Osteoblast (primary cell): ENCODE measurements around the gene AFF3. TPM values are rescaled to one million over a fixed set of nuclear protein-coding genes. Genes with fewer than 3 reads are reported as not detected.

Source experiments
- DNase-seq: peaks from one replicate; pipeline ENCODE4 v3.0.0; 2011; ENCODE audit warnings: low spot score, mixed read lengths; ENCODE audit not compliant: insufficient read length; ENCODE audit errors: missing footprints
- H2AFZ ChIP-seq: 2 replicates; pipeline ENCODE4 v1.6.0; 2011; ENCODE audit warnings: mild to moderate bottlenecking, low read length
- H3K27ac ChIP-seq: 2 replicates; pipeline ENCODE4 v1.5.1; 2011; ENCODE audit warnings: mild to moderate bottlenecking, low read depth, low read length, moderate library complexity
- H3K27me3 ChIP-seq: 2 replicates; pipeline ENCODE4 v1.6.0; 2012; ENCODE audit warnings: mild to moderate bottlenecking, control low read depth, inconsistent platforms, low read length, moderate library complexity; ENCODE audit not compliant: insufficient read depth
- H3K36me3 ChIP-seq: 2 replicates; pipeline ENCODE4 v1.5.1; 2011; ENCODE audit warnings: mild to moderate bottlenecking, low read length, control low read depth, moderate library complexity; ENCODE audit not compliant: insufficient read depth
- H3K4me1 ChIP-seq: 2 replicates; pipeline ENCODE4 v1.5.1; 2011; ENCODE audit warnings: mild to moderate bottlenecking, low read length, control low read depth, moderate library complexity; ENCODE audit not compliant: insufficient read depth
- H3K4me2 ChIP-seq: 2 replicates; pipeline ENCODE4 v1.6.0; 2011; ENCODE audit warnings: mild to moderate bottlenecking, low read length; ENCODE audit not compliant: insufficient read depth
- H3K4me3 ChIP-seq: fragments of 200-600 bp; sonication (generic); 3 replicates; pipeline ENCODE4 v1.5.1; 2012; ENCODE audit warnings: mild to moderate bottlenecking, low read length, inconsistent platforms; ENCODE audit not compliant: insufficient read depth
- H3K79me2 ChIP-seq: 2 replicates; pipeline ENCODE4 v1.6.0; 2012; ENCODE audit warnings: mild to moderate bottlenecking, low read length, control low read depth, inconsistent platforms; ENCODE audit not compliant: insufficient read depth
- H3K9me3 ChIP-seq: 2 replicates; pipeline ENCODE4 v1.5.1; 2011; ENCODE audit warnings: low read depth, low read length, control low read depth
- H4K20me1 ChIP-seq: 2 replicates; pipeline ENCODE4 v1.6.0; 2012; ENCODE audit warnings: mild to moderate bottlenecking, low read length, control low read depth; ENCODE audit not compliant: insufficient read depth
- CTCF ChIP-seq: IDR thresholded peaks from 2 replicates; pipeline ENCODE4 v1.5.1; 2011; ENCODE audit warnings: mild to moderate bottlenecking, low read depth, low read length, moderate library complexity; ENCODE audit errors: extremely low read depth
- total RNA-seq: library from RNA; depleted of rRNA; stranded (reverse); fragments of >200 nt; gene quantifications from 2 replicates; pipeline ENCODE4 v1.2.3, GENCODE V29; 2012

Gene AFF3
- total RNA-seq, 1 donor, result 4.3 TPM

- no peak for DNase-seq
- Histone ChIP-seq H3K4me3 (no peak overlapping the region), H2AFZ (no peak overlapping the region), H3K27ac (no peak overlapping the region), H3K9me3 (no peaks in the 10 kb centered on the region), H3K79me2 (no peaks in the 10 kb centered on the region), H3K27me3 (peaks cover 5% of the 10 kb centered on the region), H3K4me2 (no peak overlapping the region), H3K36me3 (no peaks in the 10 kb centered on the region), H4K20me1 (no peaks in the 10 kb centered on the region), H3K4me1 (no peaks in the 10 kb centered on the region)
- TF ChIP-seq CTCF, result no peak
Measured at GRCh38 chr2:99926986-99927385, 215.4 kb downstream of the AFF3 start.

- H3K36me3 ChIP-seq, result no peaks in the 10 kb centered on the region
- H3K9me3 ChIP-seq, result no peaks in the 10 kb centered on the region
- no peak overlapping the region for H3K4me3 ChIP-seq
- no peaks in the 10 kb centered on the region for H3K79me2 ChIP-seq
- no peak overlapping the region for H3K27ac ChIP-seq
- H3K4me1 ChIP-seq, result no peaks in the 10 kb centered on the region
- no peak for TF ChIP-seq CTCF
- H4K20me1 ChIP-seq, result no peaks in the 10 kb centered on the region
- DNase-seq, result no peak
- H2AFZ ChIP-seq, result no peak overlapping the region
- H3K4me2 ChIP-seq, result no peak overlapping the region
- peaks cover 3% of the 10 kb centered on the region for H3K27me3 ChIP-seq
Measured at GRCh38 chr2:99925960-99926359, 216.4 kb downstream of the AFF3 start.

GRCh38 chr2:99922664-99923063, 219.7 kb downstream of the AFF3 start:
- peaks cover 3% of the 10 kb centered on the region for H3K27me3 ChIP-seq
- no peaks in the 10 kb centered on the region for H3K36me3 ChIP-seq

GRCh38 chr2:99921903-99922302, 220.5 kb downstream of the AFF3 start:
- no peak overlapping the region for H3K27ac ChIP-seq
- no peaks in the 10 kb centered on the region for H4K20me1 ChIP-seq
- H3K36me3 ChIP-seq, result no peaks in the 10 kb centered on the region
- no peak overlapping the region for H3K4me2 ChIP-seq
- no peak for TF ChIP-seq CTCF
- no peaks in the 10 kb centered on the region for H3K79me2 ChIP-seq
- DNase-seq, result no peak
- no peak overlapping the region for H2AFZ ChIP-seq
- no peaks in the 10 kb centered on the region for H3K9me3 ChIP-seq
- no peak overlapping the region for H3K4me3 ChIP-seq
- no peaks in the 10 kb centered on the region for H3K4me1 ChIP-seq
- peaks cover 3% of the 10 kb centered on the region for H3K27me3 ChIP-seq

More at GRCh38 chr2:99922664-99923063, 219.7 kb downstream of the AFF3 start:
- Histone ChIP-seq H2AFZ (no peak overlapping the region), H4K20me1 (no peaks in the 10 kb centered on the region), H3K9me3 (no peaks in the 10 kb centered on the region), H3K4me2 (no peak overlapping the region), H3K27ac (no peak overlapping the region), H3K79me2 (no peaks in the 10 kb centered on the region), H3K4me1 (no peaks in the 10 kb centered on the region), H3K4me3 (no peak overlapping the region)
- DNase-seq, result no peak
- TF ChIP-seq CTCF, result no peak
